HG03066 (cell line): ENCODE measurements around the gene JUN.

Experiments used
- ATAC-seq: cut with Tn5 transposase; IDR thresholded peaks from one replicate; pipeline ENCODE4 v1.9.1; 2021; ENCODE audit warnings: low read depth; ENCODE audit not compliant: unreplicated experiment

The JUN gene

GRCh38 chr1:58783993-58784757, at the start of gene JUN:
JUN (minus strand) TSS chr1:58784047; CDS start chr1:58783070, 977 bp downstream.
- peak; percentile 76 for ATAC-seq

GRCh38 chr1:58833166-58833565, 49.3 kb upstream of the JUN start:
- no peak for ATAC-seq

GRCh38 chr1:58830291-58830690, 46.4 kb upstream of the JUN start:
- ATAC-seq = no peak

- ATAC-seq = no peak
These were observed 46.0 kb upstream of the JUN start for GRCh38 chr1:58829866-58830265.

GRCh38 chr1:58827298-58827697, 43.5 kb upstream of the JUN start:
- no peak for ATAC-seq

GRCh38 chr1:58824753-58825389, 41.0 kb upstream of the JUN start:
- no peak for ATAC-seq

GRCh38 chr1:58823481-58824010, 39.7 kb upstream of the JUN start:
- no peak for ATAC-seq

- ATAC-seq = no peak
These were observed 37.5 kb upstream of the JUN start for GRCh38 chr1:58821309-58821708.

- ATAC-seq = no peak
These were observed 35.1 kb upstream of the JUN start for GRCh38 chr1:58818976-58819375.

- ATAC-seq = no peak
These were observed 34.2 kb upstream of the JUN start for GRCh38 chr1:58818075-58818474.

GRCh38 chr1:58816747-58817221, 32.9 kb upstream of the JUN start:
- ATAC-seq = no peak

- peak; percentile 85 for ATAC-seq
These were observed 32.4 kb upstream of the JUN start for GRCh38 chr1:58816072-58816746.

GRCh38 chr1:58815686-58816071, 31.8 kb upstream of the JUN start:
- ATAC-seq = peak; percentile 23

GRCh38 chr1:58815069-58815685, 31.3 kb upstream of the JUN start:
- ATAC-seq = peak; percentile 72

- no peak for ATAC-seq
These were observed 30.6 kb upstream of the JUN start for GRCh38 chr1:58814251-58815068.

- ATAC-seq = no peak
These were observed 30.0 kb upstream of the JUN start for GRCh38 chr1:58813801-58814200.

GRCh38 chr1:58813361-58813760, 29.5 kb upstream of the JUN start:
- no peak for ATAC-seq

GRCh38 chr1:58812926-58813325, 29.1 kb upstream of the JUN start:
- ATAC-seq = no peak

GRCh38 chr1:58812468-58812867, 28.6 kb upstream of the JUN start:
- ATAC-seq = no peak

GRCh38 chr1:58811303-58811702, 27.5 kb upstream of the JUN start:
- ATAC-seq = no peak
